Esophagus squamous epithelium (tissue), 4 donors: ENCODE measurements around the gene GLS.

ENCODE experiments used
- CTCF ChIP-seq, 6 experiments: fragments of 450-650 bp in 4 of 6; fragments of 200-600 bp in 2 of 6; sonication (generic) in 2 of 6; IDR thresholded peaks; one replicate each; pipeline ENCODE4 v1.5.1; 2016 to 2019; ENCODE audit warnings: antibody characterized with exemption in 6 of 6, mild to moderate bottlenecking in 4 of 6, moderate library complexity in 4 of 6
- POLR2A ChIP-seq, 4 donors: fragments of 450-650 bp; IDR thresholded peaks; one replicate each; pipeline ENCODE4 v1.6.1; 2017; ENCODE audit warnings: antibody characterized with exemption in 4 of 4, mild to moderate bottlenecking in 4 of 4, moderate library complexity in 3 of 4

GRCh38 chr2:190856985-190857384 is 23.6 kb upstream of the GLS start:
- TF ChIP-seq POLR2A (IDR thresholded peaks at IDR 0.05) (no peak), CTCF (IDR thresholded peaks at IDR 0.05) (no peak)
